ENCODE results near the gene HRC.

Gene HRC

GRCh38 chr19:49111218-49111998, 43.8 kb downstream of the HRC start:
- no peak for DNase-seq

- no peak for DNase-seq
Measured at GRCh38 chr19:49110567-49110966, 44.6 kb downstream of the HRC start.

DNA sequence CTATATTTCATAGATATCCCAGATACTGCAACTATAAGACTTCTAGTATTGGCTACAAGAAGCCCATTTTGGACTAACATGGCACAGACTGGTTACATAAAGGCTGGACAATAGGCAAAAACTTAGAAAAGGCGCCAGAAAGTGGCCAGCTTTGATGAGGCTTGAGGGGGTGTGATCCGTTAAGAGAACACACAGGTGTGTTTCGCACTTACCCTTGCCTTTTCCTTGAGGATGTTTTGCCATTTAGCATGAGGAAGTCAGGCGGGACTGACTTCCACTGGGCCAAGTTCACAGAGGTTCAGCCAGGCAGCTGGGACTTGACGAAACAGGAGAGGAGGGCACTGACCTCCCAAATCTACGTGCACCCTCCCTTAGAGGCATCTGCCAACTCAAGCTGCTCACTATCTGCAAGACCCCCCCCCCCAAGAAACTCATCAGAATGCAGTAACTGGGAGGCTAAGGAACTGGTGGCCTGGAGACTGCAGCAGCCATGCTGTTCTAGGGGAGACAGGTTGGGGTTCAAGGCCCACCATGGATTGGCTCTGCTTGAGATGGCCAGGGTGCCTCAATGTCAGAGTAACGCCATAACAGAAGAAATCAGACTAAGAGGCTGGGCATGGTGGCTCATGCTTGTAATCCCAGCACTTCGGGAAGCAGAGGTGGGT, 45.5 kb downstream of the HRC start:
- DNase-seq, result no peak

DNA sequence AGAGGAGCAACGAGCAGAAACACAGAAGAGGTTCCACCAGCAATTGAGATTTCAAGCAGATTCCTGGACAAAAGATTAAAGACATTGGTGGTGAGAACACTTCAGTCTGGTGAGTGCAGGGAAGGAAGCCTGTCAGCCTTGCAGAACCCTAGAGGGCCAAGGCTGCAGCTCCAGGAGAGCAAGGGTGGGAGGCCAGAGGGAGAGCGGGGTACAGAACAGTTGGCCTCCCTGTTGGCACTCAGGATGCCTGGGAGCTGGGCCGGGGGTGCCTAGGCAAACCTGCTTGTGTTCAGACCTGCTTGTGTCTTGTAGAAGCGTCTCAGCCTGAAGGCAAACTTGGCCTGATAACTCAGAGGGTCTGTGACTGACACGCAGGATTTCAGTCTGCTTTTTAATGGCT, 46.1 kb downstream of the HRC start:
- no peak for DNase-seq

DNA sequence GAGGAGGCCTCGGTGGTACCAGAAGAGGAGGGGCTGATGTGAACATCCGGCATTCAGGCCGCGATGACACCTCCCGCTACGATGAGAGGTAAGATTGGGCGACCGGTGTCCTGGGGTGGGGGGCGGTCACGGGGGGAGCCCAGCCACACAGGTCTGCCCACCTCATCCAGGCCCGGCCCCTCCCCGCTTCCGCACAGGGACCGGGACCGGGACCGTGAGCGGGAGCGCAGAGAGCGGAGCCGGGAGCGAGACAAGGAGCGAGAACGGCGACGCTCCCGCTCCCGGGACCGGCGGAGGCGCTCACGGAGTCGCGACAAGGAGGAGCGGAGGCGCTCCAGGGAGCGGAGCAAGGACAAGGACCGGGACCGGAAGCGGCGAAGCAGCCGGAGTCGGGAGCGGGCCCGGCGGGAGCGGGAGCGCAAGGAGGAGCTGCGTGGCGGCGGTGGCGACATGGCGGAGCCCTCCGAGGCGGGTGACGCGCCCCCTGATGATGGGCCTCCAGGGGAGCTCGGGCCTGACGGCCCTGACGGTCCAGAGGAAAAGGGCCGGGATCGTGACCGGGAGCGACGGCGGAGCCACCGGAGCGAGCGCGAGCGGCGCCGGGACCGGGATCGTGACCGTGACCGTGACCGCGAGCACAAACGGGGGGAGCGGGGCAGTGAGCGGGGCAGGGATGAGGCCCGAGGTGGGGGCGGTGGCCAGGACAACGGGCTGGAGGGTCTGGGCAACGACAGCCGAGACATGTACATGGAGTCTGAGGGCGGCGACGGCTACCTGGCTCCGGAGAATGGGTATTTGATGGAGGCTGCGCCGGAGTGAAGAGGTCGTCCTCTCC, 47.4 kb downstream of the HRC start:
- no peak for DNase-seq

DNA sequence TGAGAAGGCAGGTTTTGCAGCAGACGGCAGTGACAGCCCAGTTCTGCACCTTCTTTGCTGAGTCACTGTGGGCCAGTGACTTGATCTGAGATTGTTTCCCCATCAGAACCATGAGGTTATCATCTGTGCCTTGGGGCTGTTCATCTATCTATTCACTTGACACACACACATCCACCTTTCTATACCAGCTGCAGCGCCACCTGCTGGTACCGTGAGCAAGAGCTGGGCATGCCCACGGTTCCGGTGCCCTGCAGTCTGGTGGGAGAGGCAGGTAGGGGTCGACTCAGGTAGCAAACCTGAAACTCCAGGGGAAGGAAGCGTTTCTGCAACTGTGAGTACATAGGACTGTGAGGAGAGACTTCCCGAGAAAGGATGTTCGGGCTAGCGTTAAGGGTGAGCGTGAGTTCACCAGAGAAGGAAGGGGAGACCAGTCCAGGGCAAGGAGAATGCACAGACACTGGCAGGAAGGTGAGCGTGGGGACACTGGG, 48.5 kb downstream of the HRC start:
- peak; percentile 22 for DNase-seq

DNA sequence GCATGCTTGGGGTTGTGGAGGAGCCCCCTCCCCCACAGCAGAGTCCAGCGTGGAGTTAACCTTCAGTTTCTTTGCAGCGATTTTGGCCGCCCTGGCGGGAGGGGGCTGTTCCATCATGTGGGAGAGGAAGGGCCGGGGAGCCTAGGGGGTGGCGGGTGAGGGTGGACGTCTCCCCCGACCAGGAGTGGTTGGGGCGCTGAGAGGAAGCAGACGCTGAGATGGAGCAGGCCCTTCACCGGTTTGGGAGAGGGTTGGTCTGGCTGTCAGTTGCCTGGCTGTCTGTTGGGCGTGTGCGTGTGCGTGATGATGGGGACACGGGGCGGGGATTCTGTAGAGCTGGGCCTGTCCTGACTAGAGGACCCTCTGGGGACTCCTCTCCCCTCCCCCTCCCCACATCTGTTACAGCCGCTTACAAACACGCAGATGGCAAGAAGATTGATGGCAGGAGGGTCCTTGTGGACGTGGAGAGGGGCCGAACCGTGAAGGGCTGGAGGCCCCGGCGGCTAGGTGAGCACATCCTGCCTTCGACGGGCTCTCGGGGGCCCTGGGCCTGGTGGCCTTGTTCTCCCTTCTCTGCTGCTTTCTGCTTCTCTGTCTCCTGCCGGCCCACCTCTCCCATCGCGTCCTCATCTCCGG, 50.8 kb downstream of the HRC start:
- DNase-seq, result no peak

DNA sequence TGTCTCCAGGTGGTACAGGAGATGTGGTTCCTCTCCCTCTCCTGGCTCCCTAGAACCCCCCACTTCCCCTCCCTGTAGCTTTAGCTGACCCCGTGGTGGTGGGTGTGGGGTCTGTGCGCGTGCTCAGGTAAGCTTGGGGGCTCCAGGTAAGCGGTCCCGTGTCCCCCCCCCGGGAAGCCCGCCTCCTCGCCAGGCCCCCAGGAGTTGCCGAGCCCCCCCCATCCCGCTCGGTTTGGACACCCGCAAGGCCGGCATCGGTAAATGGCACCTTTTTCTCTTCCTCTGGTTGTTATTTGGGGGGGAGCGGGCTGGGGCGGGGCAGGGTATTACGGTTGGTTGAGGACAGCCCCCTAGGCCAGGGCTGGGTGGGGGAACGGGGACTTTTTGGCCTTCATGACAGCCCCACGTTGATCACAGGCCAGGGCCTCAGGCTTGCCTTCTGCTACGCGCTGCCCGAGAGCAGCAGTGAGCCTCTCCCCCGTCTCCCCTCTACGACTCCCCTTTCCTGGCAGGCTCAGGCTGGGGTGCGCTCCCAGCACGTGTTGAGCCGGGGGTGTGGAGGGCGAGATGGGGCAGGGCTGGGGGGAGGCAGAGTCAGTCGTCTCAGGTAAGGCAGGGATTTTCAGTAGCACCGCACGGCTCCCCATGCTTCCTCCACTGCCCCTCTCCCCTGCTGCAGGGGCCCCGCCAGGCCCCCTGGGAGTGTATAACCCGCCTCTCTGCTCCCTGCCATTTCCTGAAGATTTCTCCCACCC, 51.7 kb downstream of the HRC start:
- no peak for DNase-seq

DNA sequence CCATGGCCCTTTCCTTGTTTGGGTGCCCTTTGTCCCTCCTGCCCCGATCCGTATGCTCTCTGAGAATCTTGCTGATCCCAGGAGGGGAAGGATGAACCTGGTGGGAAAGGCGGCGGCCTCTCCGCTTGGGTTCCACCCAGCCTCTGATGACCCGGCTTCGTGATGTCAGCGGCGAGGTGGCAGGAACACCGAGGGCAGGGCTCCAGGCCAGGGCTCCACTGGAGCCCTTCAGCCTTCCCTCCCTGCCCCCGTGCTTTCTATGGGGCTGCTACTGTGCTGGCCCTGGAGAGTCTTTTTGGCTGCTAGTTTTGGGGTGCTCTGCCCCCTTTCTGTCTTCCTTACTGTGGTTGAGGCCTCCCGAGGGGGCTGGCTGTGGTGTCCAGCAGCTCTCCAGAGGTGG, 52.9 kb downstream of the HRC start:
- no peak for DNase-seq
